HCT116 (cell line): ENCODE measurements around the gene MBD3L2. TPM values are rescaled to one million over a fixed set of nuclear protein-coding genes. Genes with fewer than 3 reads are reported as not detected.

Experiments
- ATAC-seq: fragments of 200-7000 bp; cut with Tn5 transposase; 2 replicates; pipeline ENCODE4 v1.9.1; 2020; ENCODE audit warnings: mild to moderate bottlenecking, moderate library complexity
- BruUV-seq: library from RNA; stranded (reverse); fragments of 400-500 nt; replicated peaks from 2 replicates; lab custom pipeline; 2021; lab: Mats Ljungman, UMichigan
- CTCF ChIA-PET: fragments of 300-600 bp; sonication (Branson Sonifier 250); formaldehyde crosslinking; loops from one replicate; lab custom pipeline; 2021; ENCODE audit warnings: antibody characterized with exemption; lab: Charles Lee
- POLR2A ChIA-PET: fragments of 300-600, 350-600 bp; sonication (Branson Sonifier 250); formaldehyde crosslinking; loops from one replicate; lab custom pipeline; 2021; ENCODE audit warnings: antibody characterized with exemption; lab: Charles Lee
- RAD21 ChIA-PET, 2 experiments: fragments of 300-600 bp; sonication (Branson Sonifier 250); formaldehyde crosslinking; loops; one replicate each; lab custom pipeline; 2023; ENCODE audit warnings: low total read pairs in 2 of 2; ENCODE audit not compliant: uncharacterized antibody in 2 of 2, unreplicated experiment in 2 of 2, low non-redundant PET in 1 of 2; lab: Charles Lee
- DNase-seq: peaks from one replicate; pipeline ENCODE4 v3.0.0-alpha.2; 2010; ENCODE audit warnings: low read depth, low spot score
- H2AFZ ChIP-seq: fragments of 200-600 bp; shearing (Covaris generic), sonication (generic); 2 replicates; pipeline ENCODE4 v1.6.1; 2017; ENCODE audit warnings: low read depth, mixed run types, mixed read lengths, antibody characterized with exemption, low read length; ENCODE audit not compliant: poor library complexity, severe bottlenecking
- H3K27ac ChIP-seq: 2 replicates; pipeline ENCODE4 v1.5.1; 2012; ENCODE audit warnings: low read depth, low read length
- H3K27me3 ChIP-seq: fragments of 200-600 bp; sonication (generic); 2 replicates; pipeline ENCODE4 v1.6.1; 2016; ENCODE audit warnings: mixed run types, low read length, mixed read lengths; ENCODE audit not compliant: insufficient read depth
- H3K36me3 ChIP-seq, 2 experiments: fragments of 200-500 bp in 1 of 2; fragments of 200-600 bp in 1 of 2; sonication (Bioruptor generic) in 1 of 2; sonication (generic) in 1 of 2; 2 replicates each; pipeline versions ENCODE4 v1.5.1 to v1.6.1; 2014 to 2016; ENCODE audit warnings: low read length in 2 of 2, inconsistent platforms in 1 of 2, mixed read lengths in 1 of 2, mixed run types in 1 of 2; ENCODE audit not compliant: insufficient read depth in 2 of 2, control insufficient read depth in 1 of 2
- H3K4me1 ChIP-seq, 2 experiments: fragments of 200-600 bp in 1 of 2; sonication (generic) in 1 of 2; 2 replicates each; pipeline versions ENCODE4 v1.5.1 to v1.6.1; 2012 to 2017; ENCODE audit warnings: low read length in 2 of 2, inconsistent platforms in 1 of 2, mild to moderate bottlenecking in 1 of 2, mixed read lengths in 1 of 2, mixed run types in 1 of 2, moderate library complexity in 1 of 2; ENCODE audit not compliant: insufficient read depth in 2 of 2, control insufficient read depth in 1 of 2
- H3K4me2 ChIP-seq: fragments of 200-600 bp; sonication (generic); 2 replicates; pipeline ENCODE4 v1.6.1; 2017; ENCODE audit warnings: mixed run types, low read length, mixed read lengths
- H3K4me3 ChIP-seq, 2 experiments: fragments of 200-600 bp in 1 of 2; sonication (generic) in 1 of 2; replicated peaks in 1 of 2; 2 replicates each; pipeline ENCODE4 v1.5.1; 2011 to 2016; ENCODE audit warnings: low read length in 2 of 2, control low read depth in 1 of 2, low read depth in 1 of 2, mild to moderate bottlenecking in 1 of 2, mixed read lengths in 1 of 2, mixed run types in 1 of 2
- H3K79me2 ChIP-seq: fragments of 200-600 bp; sonication (generic); 2 replicates; pipeline ENCODE4 v1.6.1; 2017; ENCODE audit warnings: mild to moderate bottlenecking, mixed run types, low read length, moderate library complexity, mixed read lengths; ENCODE audit not compliant: insufficient read depth
- H3K9ac ChIP-seq: fragments of 200-600 bp; sonication (generic); 2 replicates; pipeline ENCODE4 v1.6.1; 2016; ENCODE audit warnings: low read length, mixed read lengths
- H3K9me2 ChIP-seq: fragments of 200-600 bp; sonication (generic), shearing (Covaris generic); 2 replicates; pipeline ENCODE4 v1.6.1; 2017; ENCODE audit warnings: mixed run types, mild to moderate bottlenecking, moderate library complexity; ENCODE audit not compliant: insufficient read depth
- H3K9me3 ChIP-seq, 2 experiments: fragments of 200-500 bp in 1 of 2; fragments of 200-600 bp in 1 of 2; sonication (Bioruptor generic) in 1 of 2; sonication (generic) in 1 of 2; 2 replicates each; pipeline ENCODE4 v1.6.1; 2014 to 2017; ENCODE audit warnings: low read length in 2 of 2, mixed read lengths in 2 of 2, inconsistent platforms in 1 of 2, low read depth in 1 of 2, mild to moderate bottlenecking in 1 of 2, mixed run types in 1 of 2, moderate library complexity in 1 of 2; ENCODE audit not compliant: control insufficient read depth in 1 of 2, insufficient read depth in 1 of 2
- H4K20me1 ChIP-seq: fragments of 200-600 bp; sonication (generic), shearing (Covaris generic); 2 replicates; pipeline ENCODE4 v1.6.1; 2017; ENCODE audit warnings: mixed run types, mild to moderate bottlenecking, moderate library complexity; ENCODE audit not compliant: insufficient read depth
- ATF3 ChIP-seq: IDR thresholded peaks from 2 replicates; pipeline ENCODE4 v1.6.1; 2012
- EGR1 ChIP-seq: IDR thresholded peaks from 2 replicates; pipeline ENCODE4 v1.6.1; 2012; ENCODE audit warnings: low read depth
- ELF1 ChIP-seq: IDR thresholded peaks from 2 replicates; pipeline ENCODE4 v1.6.1; 2012; ENCODE audit warnings: low read depth, borderline replicate concordance
- FOSL1 ChIP-seq: IDR thresholded peaks from 2 replicates; pipeline ENCODE4 v1.6.1; 2012; ENCODE audit warnings: low read depth
- JUND ChIP-seq: IDR thresholded peaks from 2 replicates; pipeline ENCODE4 v1.6.1; 2012
- MAX ChIP-seq: IDR thresholded peaks from 2 replicates; pipeline ENCODE4 v1.6.1; 2012
- POLR2AphosphoS5 ChIP-seq: IDR thresholded peaks from 2 replicates; pipeline ENCODE4 v1.6.1; 2011; ENCODE audit warnings: mild to moderate bottlenecking, low read depth, low read length, moderate library complexity
- RAD21 ChIP-seq: IDR thresholded peaks from 2 replicates; pipeline ENCODE4 v1.6.1; 2012; ENCODE audit warnings: low read depth, mild to moderate bottlenecking
- REST ChIP-seq: IDR thresholded peaks from 2 replicates; pipeline ENCODE4 v1.6.1; 2012; ENCODE audit warnings: low read depth
- SIN3A ChIP-seq: IDR thresholded peaks from 2 replicates; pipeline ENCODE4 v1.6.1; 2012; ENCODE audit warnings: low read depth
- SP1 ChIP-seq: IDR thresholded peaks from 2 replicates; pipeline ENCODE4 v1.6.1; 2012; ENCODE audit warnings: low read depth
- SRF ChIP-seq: IDR thresholded peaks from 2 replicates; pipeline ENCODE4 v1.6.1; 2012; ENCODE audit warnings: low read depth
- TCF7L2 ChIP-seq: IDR thresholded peaks from 2 replicates; pipeline ENCODE4 v1.7.0; 2011; ENCODE audit warnings: borderline replicate concordance, inconsistent platforms; ENCODE audit not compliant: insufficient read depth, insufficient read length; ENCODE audit errors: extremely low read depth
- ZBTB33 ChIP-seq: IDR thresholded peaks from 2 replicates; pipeline ENCODE4 v1.6.1; 2011; ENCODE audit warnings: mild to moderate bottlenecking, low read length, moderate library complexity; ENCODE audit not compliant: insufficient replicate concordance; ENCODE audit errors: extremely low read depth
- intact Hi-C: fragments of 100-400 bp; cut with micrococcal nuclease; formaldehyde crosslinking; loops from 2 replicates; pipeline ENCODE4 v1.10.0; 2022
- total RNA-seq: library from RNA; stranded (reverse); gene quantifications from one replicate; pipeline ENCODE4 v1.2.1, GENCODE V29; 2021; ENCODE audit not compliant: unreplicated experiment

The MBD3L2 gene
- total RNA-seq, 1 experiment from 2014 or later: not detected

DNA sequence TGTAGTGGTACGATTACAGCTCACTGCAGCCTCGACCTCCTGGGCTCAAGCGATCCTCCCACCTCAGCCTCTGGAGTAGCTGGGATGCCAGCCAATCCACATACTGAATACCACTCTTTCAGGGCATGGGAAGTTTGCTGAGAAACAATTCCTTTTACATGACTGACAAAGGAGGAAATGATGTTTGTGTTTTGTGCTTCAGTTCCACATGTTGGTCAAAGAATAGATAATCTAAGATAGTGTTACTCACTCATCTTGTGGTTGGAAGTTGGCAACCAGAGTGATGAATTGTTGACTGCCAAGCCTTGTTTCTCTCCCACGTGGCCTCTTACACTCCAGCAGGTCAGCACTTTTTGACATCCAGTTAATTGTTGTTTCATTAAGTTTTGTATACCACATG lies 35.4 kb upstream of the MBD3L2 start:
- ATAC-seq: no peak
- Histone ChIP-seq H3K27ac (no peak overlapping the region), H3K9me2 (no peaks in the 10 kb centered on the region)

More for the DNA sequence above, 35.4 kb upstream of the MBD3L2 start:
- Histone ChIP-seq H3K4me3 (no peak overlapping the region), H3K9me3 (no peaks in the 10 kb centered on the region), H3K4me1 (no peaks in the 10 kb centered on the region), H2AFZ (no peak overlapping the region), H3K79me2 (no peaks in the 10 kb centered on the region), H3K9ac (no peak overlapping the region), H3K36me3 (no peaks in the 10 kb centered on the region), H4K20me1 (no peaks in the 10 kb centered on the region), H3K4me2 (no peak overlapping the region), H3K27me3 (no peaks in the 10 kb centered on the region)
- CTCF ChIA-PET: no interaction called here
- TF ChIP-seq ELF1 (no peak), ZBTB33 (no peak), REST (no peak), SP1 (no peak), JUND (no peak), SIN3A (no peak), RAD21 (no peak), POLR2AphosphoS5 (no peak), TCF7L2 (no peak), ATF3 (no peak), SRF (no peak), MAX (no peak), EGR1 (no peak), FOSL1 (no peak)
- no peak for DNase-seq
- BruUV-seq: no TSS peak
- RAD21 ChIA-PET: interaction anchor here in 1 of 2 experiments (1.1 kb wide), 1 partner anchor 55 kb away, joined by 3 read pairs; the partner anchor contains the start of gene ZNF557
- POLR2A ChIA-PET: no interaction called here
- intact Hi-C loops: no loop called here
